NCI-H1048 (cell line): ENCODE data around the gene PTGS1.
"Not testable (repeated sequence)": the region's sequence is repeated elsewhere in the genome, so short reads cannot be mapped to it uniquely, and the experiment has no call there.

Source experiments
- DNase-seq: peaks from one replicate; lab custom pipeline; 2025; lab: John Stamatoyannopoulos, UW

PTGS1 gene

GRCh38 chr9:122398371-122398924 is 27.6 kb downstream of the PTGS1 start:
- no peak for DNase-seq

DNA sequence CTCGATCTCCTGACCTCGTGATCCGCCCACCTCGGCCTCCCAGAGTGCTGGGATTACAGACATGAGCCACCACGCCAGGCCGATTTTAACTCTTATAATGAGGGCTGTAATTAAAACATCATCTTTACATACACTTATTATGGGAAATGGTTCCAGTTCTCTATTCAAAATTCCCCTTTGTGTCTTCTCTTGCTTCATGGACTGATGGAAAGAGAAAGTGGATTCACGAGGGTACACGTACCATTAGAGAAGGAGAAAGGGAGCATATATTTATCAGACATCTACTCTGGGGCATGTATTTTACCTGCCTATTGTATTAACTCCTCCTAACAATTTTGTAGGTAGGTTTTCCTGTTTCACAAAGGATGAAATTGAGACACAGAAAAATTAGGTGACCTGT is 31.1 kb downstream of the PTGS1 start:
- no peak for DNase-seq

- no peak for DNase-seq
These were observed 31.6 kb downstream of the PTGS1 start for GRCh38 chr9:122402403-122402871.

DNA sequence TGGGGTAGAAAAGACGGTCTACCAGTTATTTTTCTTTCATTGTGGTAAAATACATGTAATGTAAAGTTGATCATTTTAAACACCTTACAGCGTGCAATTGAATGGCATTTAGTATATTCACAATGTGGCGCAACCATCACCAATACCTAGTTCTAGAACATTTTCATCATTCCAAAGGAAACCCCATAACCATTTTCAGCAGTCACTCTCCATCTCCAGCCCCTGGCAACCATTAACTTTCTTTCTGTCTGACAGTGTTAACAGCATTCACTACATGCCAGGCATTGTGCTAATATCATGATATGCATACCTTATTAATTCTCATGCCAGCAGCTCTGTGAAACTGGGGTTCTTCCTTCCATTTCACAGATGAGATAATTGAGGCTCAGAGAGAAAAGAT is 32.0 kb downstream of the PTGS1 start:
- no peak for DNase-seq

- DNase-seq = no peak
These were observed 32.7 kb downstream of the PTGS1 start for GRCh38 chr9:122403381-122404000.

- DNase-seq = not testable (repeated sequence)
These were observed 34.7 kb downstream of the PTGS1 start for GRCh38 chr9:122405304-122406069.

- no peak for DNase-seq
These were observed 35.5 kb downstream of the PTGS1 start for GRCh38 chr9:122406070-122406890.

DNA sequence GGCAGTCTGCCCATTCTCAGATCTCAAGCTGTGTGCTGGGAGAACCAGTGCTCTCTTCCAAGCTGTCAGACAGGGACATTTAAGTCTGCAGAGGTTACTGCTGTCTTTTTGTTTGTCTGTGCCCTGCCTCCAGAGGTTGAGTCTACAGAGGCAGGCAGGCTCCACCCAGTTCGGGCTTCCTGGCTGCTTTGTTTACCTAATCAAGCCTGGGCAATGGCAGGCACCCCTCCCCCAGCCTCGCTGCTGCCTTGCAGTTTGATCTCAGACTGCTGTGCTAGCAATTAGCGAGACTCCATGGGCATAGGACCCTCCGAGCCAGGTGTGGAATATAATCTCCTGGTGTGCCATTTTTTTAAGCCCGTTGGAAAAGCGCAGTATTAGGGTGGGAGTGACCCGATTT is 43.3 kb downstream of the PTGS1 start:
- DNase-seq = not testable (repeated sequence)

- DNase-seq = no peak
These were observed 47.2 kb downstream of the PTGS1 start for GRCh38 chr9:122418016-122418415.

DNA sequence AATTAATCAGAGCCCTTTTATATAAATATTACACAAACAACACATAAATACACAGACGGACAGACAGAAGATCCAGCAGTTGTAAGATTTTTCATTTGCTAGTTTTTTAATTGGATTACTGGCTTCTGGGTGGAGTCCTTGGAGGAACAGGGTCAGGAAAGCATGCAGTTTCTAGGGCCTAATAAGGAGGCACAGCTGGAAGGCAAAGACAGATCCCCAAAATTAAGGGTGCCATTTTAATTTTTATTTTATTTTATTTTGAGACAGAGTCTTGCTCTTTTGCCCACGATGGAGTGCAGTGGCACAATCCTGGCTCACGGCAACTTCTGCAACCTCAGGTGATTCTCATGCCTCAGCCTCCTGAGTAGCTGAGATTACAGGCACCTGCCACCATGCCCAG is 49.5 kb downstream of the PTGS1 start:
- no peak for DNase-seq

DNA sequence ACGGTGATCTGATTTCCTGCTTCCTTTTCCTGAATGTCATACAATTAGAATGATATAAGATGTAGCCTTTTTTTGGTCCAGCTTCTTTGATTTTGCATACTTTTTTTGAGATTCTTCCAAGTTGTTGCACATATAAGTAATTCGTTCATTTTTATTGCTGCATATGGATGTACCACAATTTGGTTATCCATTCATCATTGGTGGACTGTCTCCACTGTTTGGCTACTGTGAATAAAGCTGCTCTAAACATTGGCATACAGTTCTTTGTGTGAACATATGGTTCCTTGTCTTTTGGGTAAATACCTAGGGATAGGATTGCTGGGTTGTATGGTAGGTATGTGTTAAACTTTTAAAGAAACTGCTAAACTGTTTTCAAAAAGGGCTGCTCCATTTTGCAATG is 54.3 kb downstream of the PTGS1 start:
- no peak for DNase-seq

- no peak for DNase-seq
These were observed 55.9 kb downstream of the PTGS1 start for GRCh38 chr9:122426723-122427122.

DNA sequence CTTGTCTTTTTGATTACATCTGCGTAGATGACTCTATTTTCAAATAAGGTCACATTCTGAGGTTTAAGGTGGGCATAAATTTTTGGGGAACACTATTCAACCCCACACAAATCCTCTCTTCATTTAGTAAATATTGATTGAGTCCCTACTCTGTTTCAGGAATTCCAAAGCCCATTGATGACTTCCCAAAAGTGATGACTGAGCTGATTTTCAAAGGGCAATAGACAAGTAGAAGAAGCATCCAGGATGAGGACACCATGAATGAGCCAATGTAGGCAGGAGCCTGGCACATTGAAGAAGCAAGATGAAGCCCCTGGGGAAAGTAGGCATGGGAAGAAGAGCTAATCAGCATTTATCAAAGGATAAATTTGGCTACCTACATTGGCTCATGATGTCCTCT is 71.7 kb downstream of the PTGS1 start:
- DNase-seq = no peak

DNA sequence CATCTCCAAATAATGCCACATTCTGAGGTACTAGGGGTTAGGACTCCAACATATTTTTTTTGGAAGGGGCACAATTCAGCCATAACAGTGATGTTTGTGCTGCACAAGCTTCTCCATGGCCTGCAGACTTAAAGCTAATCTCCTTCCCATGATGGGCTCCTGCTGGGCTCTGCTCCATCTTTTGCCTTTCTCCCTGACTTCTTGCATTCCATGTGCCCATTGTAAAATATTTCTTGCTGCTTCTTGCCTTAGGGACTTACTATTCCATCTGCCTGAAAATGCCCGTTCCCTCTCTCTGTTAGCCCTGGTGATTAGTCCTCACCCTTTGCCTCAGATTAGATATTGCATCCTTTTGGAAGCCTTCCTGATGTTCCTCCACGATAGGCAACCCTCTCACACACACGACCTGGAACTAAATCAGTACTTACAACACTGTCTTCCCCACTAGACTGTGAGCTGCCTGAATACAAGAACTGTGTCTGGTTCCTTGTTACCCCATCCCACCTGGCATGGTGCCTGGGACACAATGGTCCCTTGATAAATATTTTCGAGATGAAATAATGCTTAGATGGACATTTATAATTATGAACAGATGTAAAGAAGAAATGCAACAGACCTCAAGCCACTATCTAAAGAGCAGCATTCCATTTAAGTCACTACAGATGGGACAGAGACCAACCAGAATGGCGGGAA is 73.4 kb downstream of the PTGS1 start:
- DNase-seq = no peak
